GM21619 (cell line): ENCODE measurements around the gene BIK.

Source experiments
- ATAC-seq: cut with Tn5 transposase; IDR thresholded peaks from one replicate; pipeline ENCODE4 v1.9.1; 2021; ENCODE audit not compliant: unreplicated experiment

Gene BIK, protein sequence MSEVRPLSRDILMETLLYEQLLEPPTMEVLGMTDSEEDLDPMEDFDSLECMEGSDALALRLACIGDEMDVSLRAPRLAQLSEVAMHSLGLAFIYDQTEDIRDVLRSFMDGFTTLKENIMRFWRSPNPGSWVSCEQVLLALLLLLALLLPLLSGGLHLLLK

DNA sequence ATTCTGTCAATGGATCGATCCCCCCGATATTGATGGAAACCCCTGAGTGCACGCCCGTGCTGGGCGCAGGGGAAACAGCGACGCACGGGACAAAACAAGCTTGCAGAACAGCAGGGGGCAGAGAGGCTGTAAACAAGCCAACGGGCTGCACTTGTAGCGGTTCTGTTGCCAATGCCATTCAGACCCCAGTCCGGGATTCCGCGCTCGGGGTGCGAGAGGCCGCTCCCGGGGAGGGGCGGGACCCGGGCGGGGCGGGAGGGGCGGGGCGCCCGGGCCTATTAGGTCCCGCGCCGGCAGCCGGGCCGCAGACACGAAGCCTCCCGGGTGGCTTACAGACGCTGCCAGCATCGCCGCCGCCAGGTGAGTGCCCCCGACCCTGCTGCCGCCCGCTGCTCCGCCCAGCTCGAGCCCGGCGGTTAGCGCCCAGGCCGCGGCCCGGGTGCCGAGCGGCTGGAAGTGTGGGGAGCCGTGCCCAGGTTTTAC, at the start of gene BIK:
Gene BIK, plus strand, starts transcription at position 307 of the 483 bp plus-strand sequence. CDS start 13,273 bp downstream, outside the sequence.
- ATAC-seq: no peak

DNA sequence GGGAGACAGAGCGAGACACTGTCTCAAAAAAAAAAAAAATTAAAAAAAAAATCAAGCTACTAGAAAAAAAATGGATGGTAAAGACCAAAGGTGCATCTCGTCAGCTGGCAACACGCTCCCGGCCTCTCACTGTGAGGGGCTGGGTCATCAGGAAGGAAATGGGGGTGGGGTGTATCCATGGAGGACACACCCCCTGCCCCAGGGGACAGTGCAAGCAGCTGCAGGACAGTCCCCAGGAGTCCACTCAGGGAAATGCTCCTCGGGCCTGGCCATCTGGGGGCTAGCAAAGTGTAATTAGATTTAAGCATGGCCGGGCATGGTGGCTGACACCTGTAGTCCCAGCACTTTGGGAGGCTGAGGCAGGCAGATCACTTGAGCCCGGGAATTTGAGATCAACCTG, 44.4 kb upstream of the BIK start:
- ATAC-seq: no peak

DNA sequence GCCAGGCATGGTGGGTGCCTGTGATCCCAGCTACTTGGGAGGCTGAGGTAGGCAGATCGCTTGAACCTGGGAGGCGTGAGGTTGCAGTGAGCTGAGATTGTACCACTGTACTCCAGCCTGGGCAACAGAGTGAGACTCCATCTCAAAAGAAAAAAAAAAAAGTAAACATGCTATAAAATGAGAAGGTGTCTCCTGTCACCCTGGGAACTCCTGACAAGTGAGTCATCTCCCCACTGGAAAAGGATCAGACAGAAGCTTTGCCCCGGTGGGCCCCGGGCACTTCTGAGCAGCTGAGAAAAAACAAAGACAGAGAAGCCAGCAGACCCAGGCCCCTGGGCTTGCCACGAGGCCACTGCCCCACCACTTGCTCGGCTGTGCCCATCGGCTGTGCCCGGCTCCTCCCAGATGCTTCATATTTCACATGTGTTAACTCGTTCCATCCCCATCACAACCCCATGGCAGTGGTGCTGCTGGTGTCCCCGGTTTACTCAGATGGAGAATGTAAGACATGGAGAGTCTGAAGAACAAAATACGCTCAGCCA, 43.6 kb upstream of the BIK start:
- no peak for ATAC-seq

DNA sequence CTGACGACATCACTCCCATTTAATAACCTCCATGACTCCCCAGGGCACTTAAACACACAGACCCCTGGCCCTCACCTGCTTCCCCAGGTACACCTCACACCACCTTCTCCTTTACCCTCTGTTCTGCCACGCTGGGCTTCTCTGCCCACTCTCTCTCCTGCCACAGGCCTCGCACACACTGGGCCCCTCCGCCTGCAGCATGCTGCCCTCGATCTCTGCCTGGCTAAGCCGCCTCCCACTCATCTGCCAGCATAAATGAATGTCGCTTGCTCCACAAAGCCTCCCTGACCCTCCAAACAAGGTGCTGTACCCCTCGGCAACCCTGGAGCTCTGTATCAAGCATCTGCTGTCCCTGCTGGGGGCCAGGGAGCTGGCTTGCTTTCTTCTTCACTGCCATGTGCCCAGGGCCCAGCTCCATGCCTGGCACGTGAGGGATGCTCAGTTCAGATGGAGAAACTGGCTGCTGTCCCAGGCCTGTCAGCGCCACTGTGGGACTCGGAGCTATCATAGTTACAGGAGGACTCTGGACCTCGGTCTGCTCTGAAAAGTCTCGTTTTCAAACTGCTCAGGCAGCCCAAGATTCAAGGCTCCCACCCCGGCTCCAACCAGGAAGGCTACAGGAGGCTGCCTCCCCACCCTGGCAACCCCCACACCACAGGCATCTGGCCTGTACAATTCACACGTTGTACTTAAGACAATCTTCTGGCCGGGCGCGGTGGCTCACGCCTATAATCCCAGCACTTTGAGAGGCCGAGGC, 33.3 kb upstream of the BIK start:
- no peak for ATAC-seq

DNA sequence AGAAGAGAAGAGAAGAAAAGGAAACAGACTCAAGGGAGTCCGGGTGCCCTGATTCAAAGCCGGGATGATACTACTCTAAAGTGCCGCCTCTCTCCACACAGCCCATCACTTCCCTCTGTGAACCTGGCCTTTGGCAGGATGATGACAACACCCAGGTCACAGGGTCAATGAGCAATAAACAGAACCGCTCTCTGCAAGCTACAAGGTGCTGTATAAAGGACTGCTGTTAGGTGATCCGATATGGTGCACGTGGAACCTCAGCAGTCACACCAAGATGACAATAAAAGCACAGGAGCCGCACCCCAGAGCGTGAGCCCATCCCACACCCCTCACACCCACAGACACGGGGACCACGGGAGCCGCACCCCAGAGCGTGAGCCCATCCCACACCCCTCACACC, 32.0 kb upstream of the BIK start:
- ATAC-seq: no peak

DNA sequence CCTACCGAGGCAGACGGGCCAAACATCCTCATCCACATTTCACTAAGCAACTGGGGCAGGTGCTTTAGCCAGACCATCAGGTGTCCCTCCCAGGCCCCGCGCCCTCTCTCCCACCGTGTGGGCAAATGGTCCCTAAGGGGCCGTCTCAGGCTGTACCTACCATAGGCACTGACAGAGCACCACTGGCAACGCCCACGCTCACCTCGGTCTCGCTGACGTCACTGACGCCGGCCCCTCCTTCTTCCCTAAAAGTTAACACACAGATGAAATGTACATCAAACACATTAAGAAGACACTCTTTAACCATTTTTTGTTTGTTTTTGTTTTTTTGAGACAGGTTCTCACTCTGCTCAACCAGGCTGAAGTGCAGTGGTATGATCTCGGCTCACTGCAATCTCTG, 30.8 kb upstream of the BIK start:
- ATAC-seq: no peak

DNA sequence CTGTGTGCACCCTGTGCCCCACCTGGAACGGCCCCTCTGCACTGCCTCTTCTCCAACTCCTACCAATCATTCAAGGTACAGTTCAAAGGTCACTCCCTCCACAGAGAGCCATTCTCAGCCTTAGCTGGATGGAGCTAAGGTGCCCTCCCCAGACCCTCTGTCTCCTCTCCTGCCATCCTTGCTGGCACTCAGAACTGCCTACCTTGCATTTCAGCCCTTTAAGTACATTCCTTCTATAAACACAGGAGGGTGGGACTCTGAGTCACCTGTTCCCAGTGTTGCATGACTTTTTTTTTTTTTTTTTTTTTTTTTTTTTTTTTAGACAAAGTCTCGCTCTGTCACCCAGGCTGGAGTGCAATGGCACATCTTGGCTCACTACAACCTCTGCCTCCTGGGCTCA, 29.9 kb upstream of the BIK start:
- no peak for ATAC-seq

DNA sequence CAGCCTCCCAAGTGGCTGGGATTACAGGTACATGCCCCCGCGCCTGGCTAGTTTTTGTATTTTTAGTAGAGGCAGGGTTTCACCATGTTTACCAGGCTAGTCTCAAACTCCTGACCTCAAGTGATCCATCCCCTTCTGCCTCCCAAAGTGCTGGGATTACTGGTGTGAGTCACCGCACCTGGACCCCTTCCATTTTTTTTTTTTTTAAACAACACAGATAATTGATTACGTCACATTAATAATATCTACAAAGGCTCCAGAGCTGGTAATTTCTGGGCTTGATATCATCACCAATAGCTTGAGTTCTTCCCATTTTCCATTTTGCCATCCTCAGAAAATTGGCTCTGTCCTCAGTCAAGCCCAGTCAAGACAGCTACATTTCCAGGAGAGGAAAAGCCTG, 28.6 kb upstream of the BIK start:
- no peak for ATAC-seq

DNA sequence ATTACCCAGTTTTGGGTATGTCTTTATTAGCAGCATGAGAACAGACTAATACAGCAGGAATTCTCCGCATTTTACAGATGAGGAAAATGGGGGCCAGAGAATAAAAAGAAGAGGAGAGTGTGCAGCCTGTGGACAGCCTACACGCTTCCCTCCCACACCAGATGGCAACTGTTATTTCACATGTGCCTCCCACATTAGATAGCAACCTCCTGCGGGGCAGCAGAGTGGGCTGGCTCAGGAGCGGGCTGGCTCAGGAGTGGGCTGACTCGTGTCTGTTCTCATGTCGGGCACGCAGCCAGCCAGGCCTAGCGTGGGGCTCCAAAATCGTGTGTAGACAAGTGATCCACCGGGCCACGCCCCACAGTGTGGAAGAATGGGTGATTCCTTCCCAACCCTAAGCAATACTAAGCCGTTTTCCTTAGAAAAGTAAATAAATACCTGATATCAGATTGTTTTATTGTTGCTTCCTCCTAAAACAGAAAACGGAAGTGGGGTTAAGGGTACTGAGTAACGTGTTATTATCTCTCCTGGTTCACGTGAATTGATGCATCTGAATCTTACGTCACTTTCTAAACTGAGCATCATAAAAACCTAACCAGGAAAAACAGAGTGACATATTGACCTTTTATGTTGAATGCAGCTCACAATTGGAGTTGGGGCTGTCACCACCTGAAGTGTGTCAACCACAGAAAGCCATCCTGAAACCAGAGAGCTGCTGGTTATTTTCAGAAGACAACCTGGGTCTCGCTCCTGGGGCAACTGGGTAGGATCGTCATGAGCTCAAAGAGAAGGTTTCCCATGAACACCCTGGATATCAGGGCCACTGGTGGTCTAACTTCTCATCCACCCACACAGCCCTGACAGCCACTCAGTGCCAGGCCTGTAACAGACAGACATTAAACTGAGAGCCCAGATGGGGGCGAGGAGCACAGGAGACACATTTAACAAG, 24.6 kb upstream of the BIK start:
- no peak for ATAC-seq

DNA sequence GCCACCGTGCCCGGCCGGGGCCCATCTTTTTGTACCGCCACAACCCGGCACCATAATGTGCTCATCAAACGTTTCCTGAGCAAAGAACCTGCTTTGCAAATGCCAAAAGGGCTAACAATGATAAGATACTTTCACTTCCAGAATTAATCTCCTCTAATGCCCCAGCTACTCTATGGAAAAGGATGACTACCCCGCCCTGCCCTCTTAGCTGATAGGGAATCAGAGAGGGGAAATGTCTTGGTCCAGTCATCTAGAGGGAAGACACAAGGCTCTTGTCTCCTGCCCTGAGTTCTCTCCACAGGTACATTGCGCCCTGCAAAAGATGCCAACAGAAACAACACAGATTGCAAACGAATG, 21.9 kb upstream of the BIK start:
- no peak for ATAC-seq

DNA sequence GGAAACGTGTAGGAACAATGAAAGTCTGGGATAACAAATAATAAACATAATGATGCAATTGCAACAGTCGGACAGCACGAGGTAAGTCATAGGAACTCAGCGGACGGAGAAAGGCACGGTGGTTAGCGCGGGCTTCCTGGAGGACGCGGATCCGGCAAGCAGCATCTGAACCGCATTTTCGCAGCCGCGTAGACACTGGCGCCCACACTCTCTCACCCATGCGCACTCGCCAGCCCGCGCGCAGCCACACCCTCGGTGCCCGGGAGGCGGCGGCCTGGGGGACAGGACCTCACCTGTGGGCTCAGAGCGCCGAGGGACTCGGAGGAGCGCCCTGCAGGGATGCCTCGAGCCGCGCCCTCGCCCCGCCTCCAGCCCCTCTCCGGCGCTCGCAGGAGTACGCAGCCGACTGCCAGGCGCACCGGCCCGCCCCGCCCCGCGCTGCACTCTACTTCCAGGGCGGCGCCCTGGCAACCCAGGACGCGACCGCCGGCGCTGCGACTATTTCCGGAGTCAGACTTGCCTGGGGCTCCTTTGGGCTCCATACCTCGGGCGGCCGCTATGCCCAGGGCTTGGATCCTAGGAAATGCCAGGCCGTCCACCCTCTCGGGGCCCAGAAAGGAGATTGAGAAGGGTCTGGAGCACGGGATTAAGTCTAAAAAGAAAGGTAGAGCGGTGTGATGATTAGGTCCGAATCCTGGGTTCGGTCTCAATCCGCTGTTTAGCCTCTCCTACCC, 21.4 kb upstream of the BIK start, which contains the start of gene TTLL1:
Gene TTLL1, minus strand, starts transcription at position 408 of the 734 bp plus-strand sequence. CDS start 13,805 bp downstream, outside the sequence.
- peak; percentile 80 for ATAC-seq

DNA sequence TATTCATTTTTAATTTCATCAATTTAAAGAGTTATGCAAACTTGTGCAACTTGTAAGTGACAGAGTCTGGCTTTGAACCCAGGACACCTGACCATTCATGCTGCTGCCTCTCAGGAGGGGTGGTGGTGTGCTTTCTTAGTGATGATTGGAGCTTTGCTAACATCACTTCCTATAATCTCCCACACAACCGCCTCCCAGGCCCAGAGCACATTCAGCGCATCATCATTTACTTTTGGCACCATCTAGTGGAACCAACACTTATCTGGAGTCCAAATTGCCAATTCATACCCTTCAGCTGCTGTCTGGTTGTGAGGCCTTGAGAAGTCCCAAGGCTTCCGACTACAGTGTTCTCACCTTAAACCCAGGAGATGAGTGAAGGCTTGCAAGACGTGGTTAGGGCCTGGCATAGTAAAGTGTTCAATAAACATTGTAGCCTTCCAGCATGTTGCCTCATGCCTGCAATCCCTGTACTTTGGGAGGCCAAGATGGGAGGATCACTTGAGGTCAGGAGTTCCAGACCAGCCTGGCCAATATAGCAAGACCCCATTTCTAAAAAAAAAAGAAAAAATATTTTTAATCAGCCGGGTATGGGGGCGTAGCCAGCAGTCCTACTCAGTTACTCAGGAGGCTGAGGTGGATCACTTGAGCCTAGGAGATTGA, 20.3 kb upstream of the BIK start:
- ATAC-seq: no peak

DNA sequence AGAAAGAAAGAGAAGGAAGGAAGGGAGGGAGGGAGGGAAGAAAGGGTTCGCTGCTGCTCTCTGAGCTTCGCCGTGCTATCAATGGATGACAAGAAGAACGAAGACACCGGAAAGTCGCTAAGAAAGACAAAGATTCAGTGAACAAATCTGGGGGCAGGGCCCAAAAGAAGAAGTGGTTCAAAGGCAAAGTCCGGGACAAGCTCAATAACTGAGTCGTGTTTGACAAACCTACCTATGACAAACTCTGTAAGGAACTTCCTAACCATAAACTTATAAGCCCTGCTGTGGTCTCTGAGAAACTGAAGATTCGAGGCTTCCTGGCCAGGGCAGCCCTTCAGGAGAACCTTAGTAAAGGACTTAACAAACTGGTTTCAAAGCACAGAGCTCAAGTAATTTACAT, 18.5 kb upstream of the BIK start:
- ATAC-seq: no peak

DNA sequence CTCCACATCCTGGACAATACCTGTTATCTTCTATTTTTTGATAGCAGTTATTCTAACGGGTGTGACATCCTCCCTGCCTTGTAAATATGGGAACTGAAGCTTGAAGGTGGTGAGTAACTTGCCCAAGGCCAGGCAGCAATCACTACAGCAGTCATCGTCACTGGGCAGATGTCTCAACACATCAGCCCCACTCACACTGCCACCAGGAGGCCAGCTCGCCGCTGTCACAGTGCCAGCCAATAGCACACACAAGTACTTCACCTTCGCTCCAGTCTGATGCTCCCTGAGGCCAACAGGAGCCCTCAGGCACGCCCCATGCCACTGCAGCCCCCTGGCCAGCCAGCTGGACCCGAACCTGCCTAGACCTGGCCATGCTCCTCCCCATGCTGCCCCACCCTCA, 16.5 kb upstream of the BIK start:
- ATAC-seq: no peak

DNA sequence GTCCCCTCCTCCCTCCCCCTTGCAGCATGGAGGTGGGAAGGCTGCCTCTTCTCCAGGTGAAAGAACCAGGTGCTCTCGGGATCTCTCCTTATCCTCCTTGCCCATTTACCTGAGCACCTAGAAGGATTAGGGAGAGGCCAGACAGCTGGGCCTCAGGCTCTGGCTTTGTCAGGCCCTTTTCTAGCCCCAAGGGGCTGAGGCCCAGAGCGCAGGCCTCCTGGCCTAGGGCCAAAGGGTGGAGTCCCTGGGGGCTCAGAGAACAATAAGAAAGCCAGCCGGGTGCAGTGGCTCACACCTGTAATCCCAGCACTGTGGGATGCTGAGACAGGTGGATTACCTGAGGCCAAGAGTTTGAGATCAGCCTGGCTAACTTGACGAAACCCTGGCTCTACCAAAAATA, 16.0 kb upstream of the BIK start:
- no peak for ATAC-seq

DNA sequence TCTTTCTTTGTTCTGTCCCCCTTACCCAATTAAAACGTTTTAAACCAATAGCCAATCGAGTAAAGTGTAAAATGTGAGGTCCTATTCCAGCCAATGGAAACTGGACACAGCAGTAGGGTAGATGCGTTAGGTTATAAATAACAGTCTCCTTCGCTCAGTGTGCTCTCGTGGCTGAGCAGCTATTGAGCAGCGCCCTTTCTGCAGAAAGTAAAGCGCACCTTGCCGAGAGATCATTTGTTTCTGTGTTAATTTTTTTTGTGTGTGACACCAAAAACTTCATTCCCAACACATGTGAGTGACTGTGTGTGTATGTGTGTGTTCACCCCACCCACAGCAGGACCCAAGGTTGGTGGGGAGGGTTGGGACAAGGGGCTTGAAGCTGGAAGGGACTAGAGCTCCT, 14.1 kb upstream of the BIK start:
- ATAC-seq: no peak

DNA sequence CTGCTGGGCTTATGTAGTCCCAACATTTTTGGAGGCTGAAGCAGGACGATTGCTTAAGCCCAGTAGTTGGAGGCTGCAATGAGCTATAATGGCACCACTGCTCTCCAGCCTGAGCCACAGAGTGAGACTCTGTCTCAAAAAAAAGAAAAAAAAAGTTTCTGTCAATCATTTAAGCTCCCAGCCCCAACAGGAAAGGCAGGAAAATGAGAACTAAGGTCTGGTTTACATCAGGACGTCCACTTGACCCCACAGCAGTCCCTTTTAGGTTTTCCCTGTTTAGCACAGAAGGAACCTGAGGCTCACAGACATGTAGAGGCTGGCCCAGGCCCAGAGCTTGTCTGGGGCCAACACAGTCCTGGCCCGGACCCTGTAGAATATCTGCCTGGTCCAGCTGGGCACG, 12.2 kb upstream of the BIK start:
- ATAC-seq: no peak

DNA sequence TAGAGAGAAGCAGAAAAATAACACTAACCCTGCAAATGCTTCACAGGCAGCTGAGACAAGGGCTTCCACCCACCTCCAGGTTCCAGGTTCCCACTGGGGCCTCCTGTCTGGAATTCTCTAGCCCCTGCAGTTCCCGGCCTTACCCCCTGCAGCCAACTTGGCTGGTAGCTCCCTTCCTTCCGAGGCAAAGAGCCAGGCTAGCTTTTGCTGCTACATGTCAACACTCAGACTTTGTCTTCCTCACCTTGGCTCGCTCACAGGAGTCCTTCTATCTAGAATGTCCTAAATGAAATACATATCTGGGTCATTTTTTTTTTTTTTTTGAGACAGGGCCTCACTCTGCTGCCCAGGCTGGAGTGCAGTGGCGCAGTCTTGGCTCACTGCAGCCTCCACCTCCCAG, 11.5 kb upstream of the BIK start:
- ATAC-seq: no peak

DNA sequence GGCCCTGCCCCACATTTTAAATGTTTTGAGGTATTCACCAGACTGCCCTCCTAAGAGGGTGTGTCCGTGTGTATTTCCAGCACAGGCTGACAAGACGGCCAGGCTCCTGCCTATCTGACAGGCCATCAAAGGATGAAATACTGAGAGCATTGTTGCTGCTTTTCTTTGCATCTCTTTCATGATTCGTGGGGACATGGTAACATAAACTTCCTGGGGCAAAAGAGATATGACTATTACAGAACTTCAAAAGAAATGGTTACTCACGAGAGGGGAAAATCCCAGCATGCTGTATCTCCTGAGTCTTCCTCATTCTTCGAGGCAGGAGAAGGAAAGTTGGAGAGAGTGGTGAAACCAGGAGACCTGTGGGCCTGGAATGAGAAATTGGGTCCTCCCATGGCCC, 10.3 kb upstream of the BIK start:
- ATAC-seq: no peak

DNA sequence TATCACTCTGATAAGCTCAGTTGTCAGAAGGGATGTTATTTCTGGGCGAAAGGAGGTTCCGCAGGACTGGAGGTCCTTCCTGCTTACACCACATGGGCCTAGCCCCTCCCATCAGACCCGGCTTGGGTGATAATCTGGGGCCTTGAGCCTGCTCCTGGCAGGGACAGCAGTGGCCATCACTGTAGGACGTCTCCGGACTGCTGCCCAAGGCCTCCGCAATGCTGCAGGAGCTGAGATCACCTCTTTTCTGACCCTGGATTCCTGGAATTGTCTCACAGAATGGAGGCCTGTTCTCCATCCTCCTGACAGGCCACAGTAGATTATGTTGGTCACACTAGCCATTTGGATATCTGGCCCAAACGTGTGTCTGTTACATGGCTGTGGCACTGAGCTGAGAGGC, 9.2 kb upstream of the BIK start:
- ATAC-seq: no peak
